Left renal pelvis (tissue), 4 donors: ENCODE measurements around the gene SLC19A2. TPM values are rescaled to one million over a fixed set of nuclear protein-coding genes. Genes with fewer than 3 reads are reported as not detected.
A peak's percentile ranks its signal among the peaks of the same experiment; 100 is the strongest.
"Not testable (repeated sequence)": the region's sequence is repeated elsewhere in the genome, so short reads cannot be mapped to it uniquely, and the experiment has no call there.

ENCODE experiments used
- DNase-seq, 4 donors: peaks; one replicate each; pipeline ENCODE4 v3.0.0-alpha.2; 2013; ENCODE audit warnings: low read depth in 4 of 4, low spot score in 3 of 4
- polyA plus RNA-seq, 4 donors: library from polyadenylated mRNA; unstranded; fragments of 120-200 nt; gene quantifications; one replicate each; pipeline ENCODE4 v1.2.1, GENCODE V29; 2013; ENCODE audit not compliant: insufficient read length in 4 of 4

SLC19A2 gene
- polyA plus RNA-seq, 4 donors, result 6.7 to 21.8 (median 18.5) TPM

GRCh38 chr1:169510060-169510459 lies 24.3 kb upstream of the SLC19A2 start:
- no peak for DNase-seq

- no peak for DNase-seq
Observed at GRCh38 chr1:169509354-169509753, 23.6 kb upstream of the SLC19A2 start.

GRCh38 chr1:169508432-169509338 lies 22.9 kb upstream of the SLC19A2 start:
- DNase-seq, result no peak

GRCh38 chr1:169507413-169507812 lies 21.7 kb upstream of the SLC19A2 start:
- no peak for DNase-seq

GRCh38 chr1:169503601-169504000 lies 17.9 kb upstream of the SLC19A2 start:
- not testable (repeated sequence) for DNase-seq

GRCh38 chr1:169499807-169500206 lies 14.1 kb upstream of the SLC19A2 start:
- no peak for DNase-seq

- no peak for DNase-seq
Observed at GRCh38 chr1:169497317-169497716, 11.6 kb upstream of the SLC19A2 start.

- no peak for DNase-seq
Observed at GRCh38 chr1:169495916-169496315, 10.2 kb upstream of the SLC19A2 start.

GRCh38 chr1:169495046-169495775 lies 9.5 kb upstream of the SLC19A2 start:
- DNase-seq, result no peak

GRCh38 chr1:169494343-169494742 lies 8.6 kb upstream of the SLC19A2 start:
- DNase-seq, result no peak

GRCh38 chr1:169493251-169493650 lies 7.5 kb upstream of the SLC19A2 start:
- DNase-seq, result no peak

- no peak for DNase-seq
Observed at GRCh38 chr1:169491845-169492281, 6.1 kb upstream of the SLC19A2 start.

- DNase-seq, result no peak
Observed at GRCh38 chr1:169488157-169488556, 2.4 kb upstream of the SLC19A2 start.

GRCh38 chr1:169487561-169487960 lies 1.8 kb upstream of the SLC19A2 start:
- DNase-seq, result no peak

GRCh38 chr1:169487133-169487532 lies 1.4 kb upstream of the SLC19A2 start:
- no peak for DNase-seq

GRCh38 chr1:169486281-169487051 lies 722 bp upstream of the SLC19A2 start:
- no peak for DNase-seq

- DNase-seq, result peak in 3 of 4 donors; percentile 41 to 46 (median 41)
Observed at GRCh38 chr1:169484683-169485430, 887 bp downstream of the SLC19A2 start.

- no peak for DNase-seq
Observed at GRCh38 chr1:169484101-169484500, 1.6 kb downstream of the SLC19A2 start.

- peak in 1 of 4 donors; percentile 51 for DNase-seq
Observed at GRCh38 chr1:169483500-169483966, 2.2 kb downstream of the SLC19A2 start.
